ENCODE data around the gene NPVF.
A peak's percentile ranks its signal among the peaks of the same experiment; 100 is the strongest.

NPVF gene

GRCh38 chr7:25234336-25234735, 6.0 kb upstream of the NPVF start:
- no peak for DNase-seq (ENCODE audit: low spot score)

- DNase-seq (ENCODE audit: low spot score), result no peak
Measured at GRCh38 chr7:25223206-25223605, 5.1 kb downstream of the NPVF start.

DNA sequence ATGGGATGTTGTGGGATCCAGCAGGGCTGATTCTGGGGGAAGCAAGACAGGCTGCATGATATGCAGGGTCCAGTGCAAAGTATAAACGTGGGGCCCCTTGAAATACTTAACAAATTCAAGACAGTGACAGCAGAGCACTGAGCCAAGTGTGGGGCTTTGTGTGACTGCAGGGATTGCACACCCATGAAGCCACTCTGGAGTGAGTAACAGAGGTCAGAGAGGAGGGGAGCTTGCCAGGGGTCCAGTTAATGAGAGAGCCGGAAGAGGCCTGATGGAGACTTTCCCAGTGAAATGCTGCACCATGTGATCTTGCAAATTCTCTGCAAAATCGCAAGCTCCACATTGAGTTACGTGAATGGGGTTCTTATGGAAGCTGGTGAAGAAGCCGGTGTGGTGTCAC, 5.6 kb downstream of the NPVF start:
- DNase-seq (ENCODE audit: low spot score), result no peak

GRCh38 chr7:25221009-25221408, 7.3 kb downstream of the NPVF start:
- DNase-seq (ENCODE audit: low spot score), result no peak

- DNase-seq (ENCODE audit: low spot score), result no peak
Measured at GRCh38 chr7:25218191-25218590, 10.1 kb downstream of the NPVF start.

DNA sequence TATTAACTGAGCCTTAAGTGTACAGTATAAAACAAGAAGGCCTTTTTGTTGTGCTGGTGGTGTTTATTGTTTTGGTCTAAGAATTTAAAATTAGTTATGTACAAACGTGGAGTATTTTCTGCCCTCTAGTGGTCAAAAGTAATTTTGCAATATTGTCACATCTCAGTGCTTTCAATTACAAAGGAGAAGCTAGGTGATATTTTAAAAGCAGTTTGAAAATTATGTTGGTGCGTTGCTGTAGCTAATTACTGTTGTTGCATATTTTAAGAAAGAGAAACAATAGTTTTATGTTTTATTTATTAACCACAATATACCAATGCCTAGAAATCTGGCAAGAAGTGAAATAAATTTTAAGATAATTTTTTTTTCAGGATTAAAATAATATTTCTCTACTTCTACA, 11.4 kb downstream of the NPVF start:
- peak; percentile 66 for DNase-seq (ENCODE audit: low spot score)

DNA sequence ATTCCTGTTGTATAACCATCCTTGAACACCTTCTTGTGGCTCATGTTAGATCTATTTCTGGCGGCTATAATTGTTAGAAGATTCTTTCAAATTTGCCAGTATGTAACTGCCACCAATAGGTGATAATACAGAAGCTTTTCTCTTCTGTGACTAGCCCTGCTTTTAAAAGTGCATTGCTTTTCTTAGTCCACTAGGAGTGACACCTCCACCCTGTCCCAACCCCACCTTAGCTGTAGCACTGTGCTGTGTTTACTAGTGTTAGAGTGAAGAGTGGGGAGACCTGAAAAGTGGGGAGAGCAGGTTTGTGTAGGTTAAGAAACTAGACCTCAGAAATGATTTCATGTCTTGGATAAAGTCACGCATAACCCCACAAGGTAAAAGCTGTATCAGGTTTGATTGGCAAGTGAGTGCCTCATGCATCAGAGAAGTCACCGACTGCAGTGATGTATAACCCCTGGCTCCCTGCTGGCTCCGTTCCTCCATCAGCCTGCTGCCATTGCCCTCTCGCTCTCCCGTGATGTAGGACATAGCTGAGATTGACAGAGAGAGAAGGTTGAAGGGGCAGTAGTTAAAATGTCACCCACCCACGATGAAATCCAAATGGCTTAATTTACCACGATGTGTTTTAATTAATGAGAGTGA, 12.5 kb downstream of the NPVF start:
- peak; percentile 11 for DNase-seq (ENCODE audit: low spot score)

DNA sequence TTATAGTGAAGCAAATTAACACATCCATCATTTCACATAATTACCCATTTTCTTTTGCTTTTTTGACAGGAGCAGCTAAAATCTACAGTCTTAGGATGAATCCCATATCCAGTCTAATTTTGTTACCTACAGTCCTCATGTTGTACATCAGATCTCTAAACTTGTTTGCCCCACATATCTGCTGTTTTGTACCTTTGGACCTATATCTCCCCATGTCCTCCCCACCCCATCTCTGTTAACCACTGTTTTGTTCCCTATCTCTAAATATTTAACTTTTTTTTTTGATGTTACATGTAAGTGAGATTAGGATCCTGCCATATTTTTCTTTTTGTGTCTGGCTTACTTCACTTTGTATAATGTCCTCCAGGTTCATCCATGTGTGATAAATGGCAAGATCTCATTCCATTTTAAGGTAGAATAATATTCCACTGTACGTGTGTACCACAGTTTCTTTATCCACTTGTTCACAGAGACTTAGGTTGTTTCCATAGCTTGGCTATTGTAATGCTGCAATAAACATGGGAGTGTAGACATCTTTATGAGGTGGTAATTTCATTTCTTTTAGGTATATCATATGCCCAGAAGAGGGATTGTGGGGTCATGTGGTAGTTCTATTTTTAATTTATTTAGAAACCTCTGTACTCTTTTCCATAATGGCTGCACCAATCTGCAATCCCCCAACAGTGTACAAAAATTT, 19.6 kb downstream of the NPVF start:
- no peak for DNase-seq (ENCODE audit: low spot score)

DNA sequence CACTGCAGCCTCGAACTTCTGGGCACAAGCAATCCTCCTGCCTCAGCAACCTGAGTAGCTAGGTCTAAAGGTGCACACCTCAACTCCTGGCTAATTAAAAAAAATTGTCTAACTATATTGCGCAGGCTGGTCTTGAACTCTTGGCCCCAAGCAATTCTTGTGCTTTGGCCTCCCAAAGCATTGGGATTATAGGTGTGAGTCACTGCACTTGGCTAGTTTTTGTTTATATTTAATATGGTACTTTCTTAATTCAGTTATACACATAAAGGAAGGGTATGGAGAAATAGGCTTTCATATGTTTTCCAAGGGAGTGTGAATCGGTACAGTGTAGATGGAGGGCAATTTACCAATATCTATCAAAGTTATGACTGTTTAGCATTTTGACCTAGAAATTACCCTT, 20.4 kb downstream of the NPVF start:
- DNase-seq (ENCODE audit: low spot score), result no peak

- DNase-seq (ENCODE audit: low spot score), result no peak
Measured at GRCh38 chr7:25206765-25207164, 21.5 kb downstream of the NPVF start.

DNA sequence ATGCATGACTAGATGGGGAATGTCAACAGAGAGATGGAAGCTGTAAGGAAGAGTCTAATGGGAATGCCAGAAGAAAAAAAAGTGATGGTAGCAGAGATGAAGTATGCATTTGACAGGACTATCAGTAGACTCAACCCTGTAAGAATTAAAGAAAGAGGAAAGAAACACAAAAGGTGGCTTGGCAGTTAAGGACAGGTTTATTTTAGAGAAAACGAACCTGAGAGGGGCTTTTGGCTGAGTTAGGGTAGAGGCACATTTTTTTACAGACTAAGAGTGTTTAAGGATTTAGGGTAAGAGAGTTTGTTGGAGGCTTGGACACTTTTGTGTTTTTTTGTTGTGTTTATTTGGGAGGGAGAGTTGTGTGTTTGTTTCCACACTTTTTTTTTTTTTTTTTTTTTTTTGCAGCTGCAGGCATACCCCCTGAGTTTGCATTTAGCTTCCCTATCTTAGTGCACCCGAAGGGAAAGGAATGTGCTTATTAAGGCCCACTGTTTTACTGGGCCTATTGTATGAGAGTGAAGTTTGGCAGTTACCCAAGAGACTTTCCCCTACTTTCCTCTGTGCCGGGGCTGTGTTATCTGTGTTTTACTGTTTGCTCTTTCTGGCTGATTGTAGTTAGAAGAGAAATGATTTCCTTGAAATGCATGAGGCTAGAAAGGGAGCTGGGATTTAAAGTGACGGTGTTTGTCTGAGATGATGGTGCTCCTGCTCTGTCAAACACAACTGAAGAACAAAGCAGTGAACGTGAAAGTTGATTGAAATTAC, 32.0 kb downstream of the NPVF start:
- no peak for DNase-seq (ENCODE audit: low spot score)

DNA sequence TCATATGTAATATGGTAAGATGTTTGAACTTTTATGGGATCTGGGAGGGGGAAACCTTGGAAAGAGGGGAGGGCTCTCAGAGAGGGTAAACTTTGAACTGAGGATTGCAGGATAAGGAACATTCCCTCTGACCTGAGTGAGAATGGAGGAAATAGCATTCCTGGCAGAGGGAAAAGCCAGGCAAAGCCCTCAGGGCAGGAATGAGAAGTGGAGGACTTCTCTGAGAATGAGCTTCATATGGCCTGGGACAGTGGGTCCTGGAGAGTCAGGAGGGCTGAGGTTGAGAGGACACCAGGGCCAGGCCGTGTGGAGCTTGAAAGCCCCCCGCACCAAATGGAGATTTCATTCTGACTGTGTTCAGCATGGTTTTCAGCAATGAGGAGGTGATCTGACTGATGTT, 34.2 kb downstream of the NPVF start:
- DNase-seq (ENCODE audit: low spot score), result no peak

- DNase-seq (ENCODE audit: low spot score), result no peak
Measured at GRCh38 chr7:25192043-25192442, 36.2 kb downstream of the NPVF start.

- DNase-seq (ENCODE audit: low spot score), result no peak
Measured at GRCh38 chr7:25189197-25189596, 39.1 kb downstream of the NPVF start.

DNA sequence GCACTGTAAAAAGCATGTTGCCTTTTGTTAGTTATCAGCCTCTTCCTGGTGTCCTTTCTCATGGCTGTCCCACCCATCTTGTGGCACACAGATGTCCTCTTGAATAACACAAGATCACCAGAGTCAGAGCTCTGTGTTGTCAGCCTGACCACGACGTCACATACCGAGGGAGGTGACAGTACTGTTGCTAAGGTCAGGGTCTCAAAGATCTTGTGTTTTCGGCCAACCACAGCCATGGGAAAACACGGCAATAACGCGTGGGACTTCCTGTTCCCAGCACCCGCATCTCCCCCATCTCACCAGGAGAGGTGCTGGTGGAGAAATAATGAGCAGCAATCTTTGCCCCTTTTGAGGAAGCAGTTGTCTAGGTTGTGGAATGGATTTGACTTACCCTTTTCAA, 40.4 kb downstream of the NPVF start:
- no peak for DNase-seq (ENCODE audit: low spot score)

- no peak for DNase-seq (ENCODE audit: low spot score)
Measured at GRCh38 chr7:25186436-25186835, 41.9 kb downstream of the NPVF start.

- DNase-seq (ENCODE audit: low spot score), result no peak
Measured at GRCh38 chr7:25181532-25181931, 46.8 kb downstream of the NPVF start.

- DNase-seq (ENCODE audit: low spot score), result no peak
Measured at GRCh38 chr7:25180946-25181345, 47.3 kb downstream of the NPVF start.

DNA sequence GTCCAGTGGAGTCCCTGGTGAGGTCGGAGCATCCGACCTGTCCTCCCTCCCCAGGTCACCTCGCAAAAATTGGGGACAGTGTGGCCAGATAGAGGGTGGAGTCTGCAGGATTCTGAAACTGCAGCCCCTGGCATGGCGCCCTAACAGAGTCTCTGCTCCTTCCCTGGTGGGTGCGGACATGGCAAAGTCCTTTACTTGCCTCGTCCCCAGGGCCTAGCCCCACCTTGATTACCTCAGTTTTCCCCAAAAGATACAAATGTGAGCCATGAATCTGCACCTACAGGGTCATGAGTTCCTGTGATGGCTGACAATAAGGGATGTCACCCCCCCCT, 47.7 kb downstream of the NPVF start:
- DNase-seq (ENCODE audit: low spot score), result no peak

GRCh38 chr7:25179771-25180591, 48.3 kb downstream of the NPVF start:
- peak; percentile 88 for DNase-seq (ENCODE audit: low spot score)

DNA sequence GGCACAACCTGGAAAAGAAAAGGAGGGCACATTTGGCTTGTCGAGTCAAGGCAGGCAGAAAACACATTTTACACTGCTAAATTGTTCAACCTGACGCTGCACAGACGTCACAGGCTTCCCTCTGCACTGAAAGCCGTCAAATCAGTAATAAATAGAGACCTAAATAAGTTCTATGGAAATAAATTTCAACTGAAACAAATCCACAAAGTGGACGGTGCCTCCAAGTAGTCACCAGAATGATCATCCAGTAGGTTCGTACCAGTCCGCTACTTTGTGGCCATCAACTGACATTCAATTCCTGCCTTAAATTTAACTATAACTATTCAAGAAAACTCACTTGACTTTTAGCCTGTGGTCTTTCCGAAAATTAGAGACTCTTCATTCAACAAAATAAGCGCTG, 49.0 kb downstream of the NPVF start:
- DNase-seq (ENCODE audit: low spot score), result no peak
